ENCODE results near the gene ABHD12B. TPM values are rescaled to one million over a fixed set of nuclear protein-coding genes. Genes with fewer than 3 reads are reported as not detected.

Gene ABHD12B
- total and polyA plus RNA-seq, 2 of the 13 experiments (the other 11 are each of a cell fraction or from before 2014, with no cell fraction given), result not detected

GRCh38 chr14:50830044-50830931 lies 41.6 kb upstream of the ABHD12B start (continued):
- TF ChIP-seq, protein P1, sequence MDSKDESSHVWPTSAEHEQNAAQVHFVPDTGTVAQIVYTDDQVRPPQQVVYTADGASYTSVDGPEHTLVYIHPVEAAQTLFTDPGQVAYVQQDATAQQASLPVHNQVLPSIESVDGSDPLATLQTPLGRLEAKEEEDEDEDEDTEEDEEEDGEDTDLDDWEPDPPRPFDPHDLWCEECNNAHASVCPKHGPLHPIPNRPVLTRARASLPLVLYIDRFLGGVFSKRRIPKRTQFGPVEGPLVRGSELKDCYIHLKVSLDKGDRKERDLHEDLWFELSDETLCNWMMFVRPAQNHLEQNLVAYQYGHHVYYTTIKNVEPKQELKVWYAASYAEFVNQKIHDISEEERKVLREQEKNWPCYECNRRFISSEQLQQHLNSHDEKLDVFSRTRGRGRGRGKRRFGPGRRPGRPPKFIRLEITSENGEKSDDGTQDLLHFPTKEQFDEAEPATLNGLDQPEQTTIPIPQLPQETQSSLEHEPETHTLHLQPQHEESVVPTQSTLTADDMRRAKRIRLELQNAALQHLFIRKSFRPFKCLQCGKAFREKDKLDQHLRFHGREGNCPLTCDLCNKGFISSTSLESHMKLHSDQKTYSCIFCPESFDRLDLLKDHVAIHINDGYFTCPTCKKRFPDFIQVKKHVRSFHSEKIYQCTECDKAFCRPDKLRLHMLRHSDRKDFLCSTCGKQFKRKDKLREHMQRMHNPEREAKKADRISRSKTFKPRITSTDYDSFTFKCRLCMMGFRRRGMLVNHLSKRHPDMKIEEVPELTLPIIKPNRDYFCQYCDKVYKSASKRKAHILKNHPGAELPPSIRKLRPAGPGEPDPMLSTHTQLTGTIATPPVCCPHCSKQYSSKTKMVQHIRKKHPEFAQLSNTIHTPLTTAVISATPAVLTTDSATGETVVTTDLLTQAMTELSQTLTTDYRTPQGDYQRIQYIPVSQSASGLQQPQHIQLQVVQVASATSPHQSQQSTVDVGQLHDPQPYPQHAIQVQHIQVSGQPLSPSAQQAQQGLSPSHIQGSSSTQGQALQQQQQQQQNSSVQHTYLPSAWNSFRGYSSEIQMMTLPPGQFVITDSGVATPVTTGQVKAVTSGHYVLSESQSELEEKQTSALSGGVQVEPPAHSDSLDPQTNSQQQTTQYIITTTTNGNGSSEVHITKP (CRISPR knock-in tag; IDR thresholded peaks at IDR 0.05; ENCODE audit: low read depth), result no peak
- TF ChIP-seq KMT2A (CRISPR knock-in tag; IDR thresholded peaks at IDR 0.05), result peak; percentile 46; the same call in 1 of the 2 replicates
- no peak for TF ChIP-seq KLF16 (CRISPR knock-in tag; IDR thresholded peaks at IDR 0.05)
- peak; percentile 47; the same call in 1 of the 2 replicates for TF ChIP-seq KDM5B (CRISPR knock-in tag; IDR thresholded peaks at IDR 0.05; ENCODE audit: borderline replicate concordance)
- TF ChIP-seq, protein P2, sequence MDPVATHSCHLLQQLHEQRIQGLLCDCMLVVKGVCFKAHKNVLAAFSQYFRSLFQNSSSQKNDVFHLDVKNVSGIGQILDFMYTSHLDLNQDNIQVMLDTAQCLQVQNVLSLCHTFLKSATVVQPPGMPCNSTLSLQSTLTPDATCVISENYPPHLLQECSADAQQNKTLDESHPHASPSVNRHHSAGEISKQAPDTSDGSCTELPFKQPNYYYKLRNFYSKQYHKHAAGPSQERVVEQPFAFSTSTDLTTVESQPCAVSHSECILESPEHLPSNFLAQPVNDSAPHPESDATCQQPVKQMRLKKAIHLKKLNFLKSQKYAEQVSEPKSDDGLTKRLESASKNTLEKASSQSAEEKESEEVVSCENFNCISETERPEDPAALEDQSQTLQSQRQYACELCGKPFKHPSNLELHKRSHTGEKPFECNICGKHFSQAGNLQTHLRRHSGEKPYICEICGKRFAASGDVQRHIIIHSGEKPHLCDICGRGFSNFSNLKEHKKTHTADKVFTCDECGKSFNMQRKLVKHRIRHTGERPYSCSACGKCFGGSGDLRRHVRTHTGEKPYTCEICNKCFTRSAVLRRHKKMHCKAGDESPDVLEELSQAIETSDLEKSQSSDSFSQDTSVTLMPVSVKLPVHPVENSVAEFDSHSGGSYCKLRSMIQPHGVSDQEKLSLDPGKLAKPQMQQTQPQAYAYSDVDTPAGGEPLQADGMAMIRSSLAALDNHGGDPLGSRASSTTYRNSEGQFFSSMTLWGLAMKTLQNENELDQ (CRISPR knock-in tag; IDR thresholded peaks at IDR 0.05; ENCODE audit: borderline replicate concordance), result no peak
- TF ChIP-seq, protein P3, sequence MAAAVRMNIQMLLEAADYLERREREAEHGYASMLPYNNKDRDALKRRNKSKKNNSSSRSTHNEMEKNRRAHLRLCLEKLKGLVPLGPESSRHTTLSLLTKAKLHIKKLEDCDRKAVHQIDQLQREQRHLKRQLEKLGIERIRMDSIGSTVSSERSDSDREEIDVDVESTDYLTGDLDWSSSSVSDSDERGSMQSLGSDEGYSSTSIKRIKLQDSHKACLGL (CRISPR knock-in tag; IDR thresholded peaks at IDR 0.05), result peak; percentile 42; the same call in 1 of the 2 replicates
- TF ChIP-seq MTF1 (CRISPR knock-in tag; IDR thresholded peaks at IDR 0.05), result no peak
- peak; percentile 68; the same call in 1 of the 2 replicates for TF ChIP-seq ZNF292 (CRISPR knock-in tag; IDR thresholded peaks at IDR 0.05; ENCODE audit: borderline replicate concordance, low read depth)
- TF ChIP-seq IKZF4 (CRISPR knock-in tag; IDR thresholded peaks at IDR 0.05; ENCODE audit: borderline replicate concordance, low read depth, not compliant biosample characterization), result peak; percentile 29
- TF ChIP-seq ZNF788 (CRISPR knock-in tag; IDR thresholded peaks at IDR 0.05; ENCODE audit: borderline replicate concordance), result 0 out of 2 replicates have a peak, but pooled peaks have one; percentile 53
- TF ChIP-seq ARHGAP35 (CRISPR knock-in tag; IDR thresholded peaks at IDR 0.05; ENCODE audit: borderline replicate concordance), result peak; percentile 49; the same call in 1 of the 2 replicates
- TF ChIP-seq HDAC2 (CRISPR knock-in tag; IDR thresholded peaks at IDR 0.05), result no peak
- peak; percentile 17; the same call in 1 of the 2 replicates for TF ChIP-seq NCOA2 (CRISPR knock-in tag; IDR thresholded peaks at IDR 0.05)
- TF ChIP-seq FOSL2 (CRISPR knock-in tag; IDR thresholded peaks at IDR 0.05), result 0 out of 2 replicates have a peak, but pooled peaks have one; percentile 6
- peak; percentile 60; the same call in 1 of the 2 replicates for TF ChIP-seq FOXC1 (CRISPR knock-in tag; IDR thresholded peaks at IDR 0.05; ENCODE audit: borderline replicate concordance)
- TF ChIP-seq, protein P4, sequence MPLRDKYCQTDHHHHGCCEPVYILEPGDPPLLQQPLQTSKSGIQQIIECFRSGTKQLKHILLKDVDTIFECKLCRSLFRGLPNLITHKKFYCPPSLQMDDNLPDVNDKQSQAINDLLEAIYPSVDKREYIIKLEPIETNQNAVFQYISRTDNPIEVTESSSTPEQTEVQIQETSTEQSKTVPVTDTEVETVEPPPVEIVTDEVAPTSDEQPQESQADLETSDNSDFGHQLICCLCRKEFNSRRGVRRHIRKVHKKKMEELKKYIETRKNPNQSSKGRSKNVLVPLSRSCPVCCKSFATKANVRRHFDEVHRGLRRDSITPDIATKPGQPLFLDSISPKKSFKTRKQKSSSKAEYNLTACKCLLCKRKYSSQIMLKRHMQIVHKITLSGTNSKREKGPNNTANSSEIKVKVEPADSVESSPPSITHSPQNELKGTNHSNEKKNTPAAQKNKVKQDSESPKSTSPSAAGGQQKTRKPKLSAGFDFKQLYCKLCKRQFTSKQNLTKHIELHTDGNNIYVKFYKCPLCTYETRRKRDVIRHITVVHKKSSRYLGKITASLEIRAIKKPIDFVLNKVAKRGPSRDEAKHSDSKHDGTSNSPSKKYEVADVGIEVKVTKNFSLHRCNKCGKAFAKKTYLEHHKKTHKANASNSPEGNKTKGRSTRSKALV (CRISPR knock-in tag; IDR thresholded peaks at IDR 0.05), result peak; percentile 97
- no peak for TF ChIP-seq CSRNP1 (CRISPR knock-in tag; IDR thresholded peaks at IDR 0.05)
